MM.1S (cell line): Measurements from ENCODE around the gene KRCC1.

Source experiments
- DNase-seq: peaks from one replicate; pipeline ENCODE4 v3.0.0-alpha.2; 2015
- H2AFZ ChIP-seq: fragments of 300-600 bp; sonication (generic); 2 replicates; pipeline ENCODE4 v1.6.0; 2016; ENCODE audit warnings: antibody characterized with exemption, low read length
- H3F3A ChIP-seq: fragments of 300-600 bp; sonication (generic); 2 replicates; pipeline ENCODE4 v1.6.1; 2016; ENCODE audit warnings: mild to moderate bottlenecking, antibody characterized with exemption, low read length, moderate library complexity, mixed read lengths; ENCODE audit not compliant: insufficient read depth
- H3K27ac ChIP-seq: fragments of 300-600 bp; sonication (generic); 2 replicates; pipeline ENCODE4 v1.5.1; 2016; ENCODE audit warnings: mild to moderate bottlenecking, low read length
- H3K27me3 ChIP-seq: fragments of 300-600 bp; sonication (generic); replicated peaks from 2 replicates; pipeline ENCODE4 v1.6.0; 2016; ENCODE audit warnings: low read length; ENCODE audit not compliant: insufficient read depth
- H3K36me3 ChIP-seq: fragments of 300-600 bp; sonication (generic); replicated peaks from 2 replicates; pipeline ENCODE4 v1.6.1; 2016; ENCODE audit warnings: mild to moderate bottlenecking, low read length, mixed read lengths; ENCODE audit not compliant: insufficient read depth
- H3K4me1 ChIP-seq: fragments of 300-600 bp; sonication (generic); 2 replicates; pipeline ENCODE4 v1.6.1; 2016; ENCODE audit warnings: low read length, mixed read lengths
- H3K4me2 ChIP-seq: fragments of 300-600 bp; sonication (generic); 2 replicates; pipeline ENCODE4 v1.6.0; 2016; ENCODE audit warnings: low read depth, low read length
- H3K4me3 ChIP-seq: fragments of 300-600 bp; sonication (generic); 2 replicates; pipeline ENCODE4 v1.5.1; 2016; ENCODE audit warnings: low read length, mixed read lengths
- H3K79me2 ChIP-seq: fragments of 300-600 bp; sonication (generic); 2 replicates; pipeline ENCODE4 v1.6.1; 2016; ENCODE audit warnings: mixed run types, low read length, mixed read lengths
- H3K9ac ChIP-seq: fragments of 300-600 bp; sonication (generic); 2 replicates; pipeline ENCODE4 v1.6.1; 2016; ENCODE audit warnings: low read length, mixed read lengths
- H3K9me2 ChIP-seq: fragments of 300-600 bp; sonication (generic); replicated peaks from 2 replicates; pipeline ENCODE4 v1.6.1; 2016; ENCODE audit warnings: mild to moderate bottlenecking, low read length, mixed read lengths; ENCODE audit not compliant: insufficient read depth
- H3K9me3 ChIP-seq: fragments of 300-600 bp; sonication (generic); replicated peaks from 2 replicates; pipeline ENCODE4 v1.6.1; 2016; ENCODE audit warnings: mild to moderate bottlenecking, low read length, mixed read lengths; ENCODE audit not compliant: insufficient read depth
- H4K20me1 ChIP-seq: fragments of 300-600 bp; sonication (generic); 2 replicates; pipeline ENCODE4 v1.6.1; 2016; ENCODE audit warnings: mild to moderate bottlenecking, low read length, moderate library complexity, mixed read lengths; ENCODE audit not compliant: insufficient read depth
- EZH2 ChIP-seq: fragments of 300-600 bp; sonication (generic); optimal IDR thresholded peaks from 2 replicates; pipeline ENCODE3; 2017; ENCODE audit warnings: low read depth, mild to moderate bottlenecking, antibody characterized with exemption, low read length, mixed read lengths
- EZH2phosphoT487 ChIP-seq: fragments of 300-600 bp; sonication (generic); IDR thresholded peaks from 2 replicates; pipeline ENCODE4 v1.6.1; 2018; ENCODE audit warnings: antibody characterized with exemption, low read length
- TF ChIP-seq, protein P1 (sequence below): fragments of 300-600 bp; sonication (generic); IDR thresholded peaks from 2 replicates; pipeline ENCODE4 v1.5.1; 2016; ENCODE audit warnings: antibody characterized with exemption, low read length, mixed read lengths

The KRCC1 gene

DNA sequence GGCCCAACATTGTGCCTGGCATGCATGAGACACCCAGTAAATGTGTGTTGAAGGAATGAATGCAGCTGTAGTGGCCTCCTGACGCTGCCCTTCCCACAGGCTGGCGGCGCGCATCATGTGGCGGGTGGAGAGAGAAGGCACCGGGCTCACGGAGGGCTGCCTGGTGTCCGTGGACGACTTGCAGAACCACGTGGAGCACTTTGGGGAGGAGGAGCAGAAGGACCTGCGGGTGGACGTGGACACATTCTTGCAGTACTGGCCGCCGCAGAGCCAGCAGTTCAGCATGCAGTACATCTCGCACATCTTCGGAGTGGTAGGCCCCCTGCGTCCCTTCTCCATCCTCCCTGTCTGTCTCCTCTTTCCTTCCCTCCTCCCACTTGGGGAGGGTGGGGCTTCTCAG lies 32.2 kb upstream of the KRCC1 start:
- Histone ChIP-seq H3K9ac (no peak overlapping the region), H4K20me1 (no peaks in the 10 kb centered on the region), H3K4me1 (no peaks in the 10 kb centered on the region), H2AFZ (no peak overlapping the region), H3K79me2 (no peaks in the 10 kb centered on the region), H3F3A (no peaks in the 10 kb centered on the region), H3K36me3 (no peaks in the 10 kb centered on the region), H3K27me3 (no peaks in the 10 kb centered on the region), H3K9me3 (no peaks in the 10 kb centered on the region), H3K27ac (no peak overlapping the region), H3K4me2 (no peak overlapping the region), H3K4me3 (no peak overlapping the region), H3K9me2 (no peaks in the 10 kb centered on the region)
- TF ChIP-seq, protein P1, sequence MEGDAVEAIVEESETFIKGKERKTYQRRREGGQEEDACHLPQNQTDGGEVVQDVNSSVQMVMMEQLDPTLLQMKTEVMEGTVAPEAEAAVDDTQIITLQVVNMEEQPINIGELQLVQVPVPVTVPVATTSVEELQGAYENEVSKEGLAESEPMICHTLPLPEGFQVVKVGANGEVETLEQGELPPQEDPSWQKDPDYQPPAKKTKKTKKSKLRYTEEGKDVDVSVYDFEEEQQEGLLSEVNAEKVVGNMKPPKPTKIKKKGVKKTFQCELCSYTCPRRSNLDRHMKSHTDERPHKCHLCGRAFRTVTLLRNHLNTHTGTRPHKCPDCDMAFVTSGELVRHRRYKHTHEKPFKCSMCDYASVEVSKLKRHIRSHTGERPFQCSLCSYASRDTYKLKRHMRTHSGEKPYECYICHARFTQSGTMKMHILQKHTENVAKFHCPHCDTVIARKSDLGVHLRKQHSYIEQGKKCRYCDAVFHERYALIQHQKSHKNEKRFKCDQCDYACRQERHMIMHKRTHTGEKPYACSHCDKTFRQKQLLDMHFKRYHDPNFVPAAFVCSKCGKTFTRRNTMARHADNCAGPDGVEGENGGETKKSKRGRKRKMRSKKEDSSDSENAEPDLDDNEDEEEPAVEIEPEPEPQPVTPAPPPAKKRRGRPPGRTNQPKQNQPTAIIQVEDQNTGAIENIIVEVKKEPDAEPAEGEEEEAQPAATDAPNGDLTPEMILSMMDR: no peak
- TF ChIP-seq EZH2phosphoT487 (no peak), EZH2 (no peak)
- DNase-seq: no peak

- TF ChIP-seq, protein P1: no peak
- TF ChIP-seq EZH2phosphoT487: no peak
- no peak for TF ChIP-seq EZH2
Measured at GRCh38 chr2:88087073-88087472, 31.5 kb upstream of the KRCC1 start.

DNA sequence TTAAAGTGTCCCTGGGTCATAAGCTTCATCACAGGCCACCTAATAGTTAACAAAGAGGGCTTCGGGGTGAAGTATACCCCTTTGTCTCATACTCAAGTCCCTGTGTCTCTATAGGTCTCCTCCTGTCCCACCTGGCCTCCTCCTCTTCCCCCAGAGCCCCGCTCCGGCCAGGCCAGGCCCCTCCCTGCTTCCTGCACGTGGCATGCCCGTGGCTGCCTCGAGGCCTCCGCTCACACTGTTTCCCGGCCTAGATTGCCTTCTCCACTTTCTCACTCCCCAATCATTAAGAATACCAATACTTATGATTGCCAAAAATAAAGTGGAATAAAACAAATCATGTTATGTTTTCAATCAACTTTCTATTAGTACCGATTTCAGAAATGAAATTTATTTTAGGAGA lies 30.8 kb upstream of the KRCC1 start:
- Histone ChIP-seq H3K4me2 (no peak overlapping the region), H3K4me1 (no peaks in the 10 kb centered on the region), H3K9ac (no peak overlapping the region), H3K4me3 (no peak overlapping the region), H3K9me2 (no peaks in the 10 kb centered on the region), H4K20me1 (no peaks in the 10 kb centered on the region), H3K9me3 (no peaks in the 10 kb centered on the region), H3K79me2 (no peaks in the 10 kb centered on the region), H3K36me3 (no peaks in the 10 kb centered on the region), H2AFZ (no peak overlapping the region), H3K27ac (no peak overlapping the region), H3K27me3 (no peaks in the 10 kb centered on the region), H3F3A (no peaks in the 10 kb centered on the region)
- TF ChIP-seq EZH2 (no peak), EZH2phosphoT487 (no peak)
- TF ChIP-seq, protein P1: no peak
- DNase-seq: no peak

More at GRCh38 chr2:88087073-88087472, 31.5 kb upstream of the KRCC1 start:
- H3K27ac ChIP-seq: no peak overlapping the region
- H4K20me1 ChIP-seq: no peaks in the 10 kb centered on the region
- no peaks in the 10 kb centered on the region for H3K27me3 ChIP-seq
- no peaks in the 10 kb centered on the region for H3K9me2 ChIP-seq
- H3K79me2 ChIP-seq: no peaks in the 10 kb centered on the region
- DNase-seq: no peak
- no peak overlapping the region for H3K4me3 ChIP-seq
- no peak overlapping the region for H3K4me2 ChIP-seq
- no peaks in the 10 kb centered on the region for H3F3A ChIP-seq
- H2AFZ ChIP-seq: no peak overlapping the region
- H3K36me3 ChIP-seq: no peaks in the 10 kb centered on the region
- H3K9me3 ChIP-seq: no peaks in the 10 kb centered on the region
- no peaks in the 10 kb centered on the region for H3K4me1 ChIP-seq
- no peak overlapping the region for H3K9ac ChIP-seq
